Panc1 (cell line): ENCODE data around the gene VTI1A. TPM values are rescaled to one million over a fixed set of nuclear protein-coding genes. Genes with fewer than 3 reads are reported as not detected.

Source experiments
- ATAC-seq: fragments of 200-7000 bp; cut with Tn5 transposase; 2 replicates; pipeline ENCODE4 v1.9.1; 2020; ENCODE audit warnings: mild to moderate bottlenecking, moderate library complexity
- BruUV-seq: library from RNA; stranded (reverse); fragments of 400-500 nt; replicated peaks from 2 replicates; lab custom pipeline; 2021; lab: Mats Ljungman, UMichigan
- CTCF ChIA-PET: fragments of 300-600 bp; sonication (Branson Sonifier 250); formaldehyde crosslinking; loops from one replicate; lab custom pipeline; 2022; ENCODE audit warnings: antibody characterized with exemption; lab: Charles Lee
- POLR2A ChIA-PET: fragments of 300-600 bp; sonication (Branson Sonifier 250); formaldehyde crosslinking; loops from one replicate; lab custom pipeline; 2022; ENCODE audit warnings: antibody characterized with exemption; lab: Charles Lee
- DNase-seq: peaks from one replicate; pipeline ENCODE4 v3.0.0-alpha.2; 2010; ENCODE audit warnings: low read depth, low spot score
- H3K27ac ChIP-seq: 2 replicates; pipeline ENCODE4 v1.5.1; 2011; ENCODE audit warnings: mild to moderate bottlenecking, low read length, inconsistent platforms
- H3K27me3 ChIP-seq: fragments of 200-500 bp; sonication (Bioruptor generic); 2 replicates; pipeline ENCODE4 v1.6.0; 2014; ENCODE audit warnings: low read length, inconsistent platforms; ENCODE audit not compliant: control insufficient read depth, insufficient read depth
- H3K36me3 ChIP-seq: fragments of 200-500 bp; sonication (Bioruptor generic); 2 replicates; pipeline ENCODE4 v1.5.1; 2014; ENCODE audit warnings: inconsistent platforms, mild to moderate bottlenecking, low read length, moderate library complexity; ENCODE audit not compliant: control insufficient read depth, insufficient read depth
- H3K4me1 ChIP-seq: 2 replicates; pipeline ENCODE4 v1.5.1; 2011; ENCODE audit warnings: inconsistent platforms, mild to moderate bottlenecking, low read length, moderate library complexity; ENCODE audit not compliant: control insufficient read depth, insufficient read depth
- H3K4me3 ChIP-seq, 2 experiments: 2 replicates each; pipeline ENCODE4 v1.5.1; 2011 to 2012; ENCODE audit warnings: low read depth in 2 of 2, low read length in 2 of 2, mild to moderate bottlenecking in 2 of 2, inconsistent platforms in 1 of 2, moderate library complexity in 1 of 2
- H3K9me3 ChIP-seq: fragments of 200-500 bp; sonication (Bioruptor generic); 2 replicates; pipeline ENCODE4 v1.5.1; 2014; ENCODE audit warnings: low read depth, mild to moderate bottlenecking, inconsistent platforms, low read length, moderate library complexity; ENCODE audit not compliant: control insufficient read depth, insufficient read depth
- CTCF ChIP-seq: fragments of 450-650 bp; IDR thresholded peaks from 2 replicates; pipeline ENCODE4 v1.5.1; 2017; ENCODE audit warnings: mild to moderate bottlenecking
- POLR2AphosphoS5 ChIP-seq: IDR thresholded peaks from 2 replicates; pipeline ENCODE4 v1.6.1; 2012; ENCODE audit warnings: mild to moderate bottlenecking, low read depth, low read length, moderate library complexity
- REST ChIP-seq, 2 experiments: IDR thresholded peaks; 2 replicates each; pipeline ENCODE4 v1.6.1; 2011 to 2012; ENCODE audit warnings: low read depth in 2 of 2, control low read depth in 1 of 2, low read length in 1 of 2, mild to moderate bottlenecking in 1 of 2, moderate library complexity in 1 of 2; ENCODE audit not compliant: insufficient read depth in 1 of 2
- SIN3A ChIP-seq: IDR thresholded peaks from 2 replicates; pipeline ENCODE4 v1.6.1; 2012; ENCODE audit warnings: low read depth, mild to moderate bottlenecking, low read length, moderate library complexity, borderline replicate concordance; ENCODE audit not compliant: insufficient read depth
- TCF7L2 ChIP-seq: IDR thresholded peaks from 2 replicates; pipeline ENCODE4 v1.6.1; 2011; ENCODE audit warnings: mild to moderate bottlenecking, low read depth, low read length, inconsistent platforms
- in situ Hi-C: cut with HindIII; loops from 2 replicates; pipeline ENCODE4 v1.10.0; 2016; ENCODE audit warnings: low sequenced_read_pairs, low pct_unique_long_range_greater_than_20kb
- intact Hi-C: fragments of 100-400 bp; cut with micrococcal nuclease; formaldehyde crosslinking; loops from one replicate; pipeline ENCODE4 v1.10.0; 2022; ENCODE audit not compliant: unreplicated experiment
- total RNA-seq: library from RNA; stranded (reverse); gene quantifications from one replicate; pipeline ENCODE4 v1.2.1, GENCODE V29; 2021; ENCODE audit not compliant: unreplicated experiment

VTI1A gene
- total RNA-seq, 1 experiment from 2014 or later = 36.3 TPM

GRCh38 chr10:112794201-112794600 lies 347.2 kb downstream of the VTI1A start:
- Histone ChIP-seq H3K9me3 (peaks cover 2% of the 10 kb centered on the region; the same call in 1 of the 2 replicates), H3K4me1 (peaks cover 28% of the 10 kb centered on the region), H3K36me3 (no peaks in the 10 kb centered on the region), H3K27ac (no peak overlapping the region; the same call in 1 of the 2 replicates), H3K4me3 (no peak overlapping the region), H3K27me3 (no peaks in the 10 kb centered on the region)
- DNase-seq (no peak), ATAC-seq (no peak)
- BruUV-seq = no TSS peak
- ChIA-PET CTCF (no interaction called here), POLR2A (no interaction called here)
- no peak for TF ChIP-seq CTCF
- TF ChIP-seq POLR2AphosphoS5 = no peak
- no peak for TF ChIP-seq SIN3A
- no peak for TF ChIP-seq TCF7L2
- no peak for TF ChIP-seq REST (IDR thresholded peaks at IDR 0.05; ENCODE audit: insufficient read depth in 1 of 2, low read depth in 2 of 2, low read length in 1 of 2)
- intact Hi-C loops = no loop called here
- in situ Hi-C loops = no loop called here

GRCh38 chr10:112795067-112795466 lies 348.1 kb downstream of the VTI1A start:
- intact Hi-C loops = no loop called here
- peaks cover 28% of the 10 kb centered on the region for H3K4me1 ChIP-seq
- BruUV-seq = no TSS peak

More at GRCh38 chr10:112795067-112795466, 348.1 kb downstream of the VTI1A start:
- POLR2A ChIA-PET = no interaction called here
- Histone ChIP-seq H3K9me3 (no peaks in the 10 kb centered on the region), H3K27ac (peak overlapping the region; percentile 51; the same call in 1 of the 2 replicates), H3K4me3 (no peak overlapping the region), H3K27me3 (no peaks in the 10 kb centered on the region), H3K36me3 (no peaks in the 10 kb centered on the region)
- DNase-seq (no peak), ATAC-seq (no peak)
- CTCF ChIA-PET = no interaction called here
- in situ Hi-C loops = no loop called here
- no peak for TF ChIP-seq TCF7L2
- no peak for TF ChIP-seq CTCF
- TF ChIP-seq SIN3A = no peak
- no peak for TF ChIP-seq POLR2AphosphoS5
- TF ChIP-seq REST (IDR thresholded peaks at IDR 0.05; ENCODE audit: insufficient read depth in 1 of 2, low read depth in 2 of 2, low read length in 1 of 2) = no peak
